Mammary epithelial cell (primary cell): ENCODE measurements around the gene ADAM12.

Experiments
- CTCF ChIP-seq, 2 donors: IDR thresholded peaks in 1 of 2; conservative IDR thresholded peaks in 1 of 2; 2 replicates each; pipeline ENCODE4 v1.5.1; 2011 to 2012; ENCODE audit warnings: inconsistent platforms in 2 of 2, low read length in 2 of 2, mild to moderate bottlenecking in 2 of 2, control low read depth in 1 of 2, low read depth in 1 of 2; ENCODE audit not compliant: insufficient read depth in 1 of 2; ENCODE audit errors: extremely low read depth in 1 of 2
- EZH2 ChIP-seq: IDR thresholded peaks from 2 replicates; pipeline ENCODE4 v1.6.1; 2012; ENCODE audit warnings: low read length, inconsistent platforms, borderline replicate concordance

DNA sequence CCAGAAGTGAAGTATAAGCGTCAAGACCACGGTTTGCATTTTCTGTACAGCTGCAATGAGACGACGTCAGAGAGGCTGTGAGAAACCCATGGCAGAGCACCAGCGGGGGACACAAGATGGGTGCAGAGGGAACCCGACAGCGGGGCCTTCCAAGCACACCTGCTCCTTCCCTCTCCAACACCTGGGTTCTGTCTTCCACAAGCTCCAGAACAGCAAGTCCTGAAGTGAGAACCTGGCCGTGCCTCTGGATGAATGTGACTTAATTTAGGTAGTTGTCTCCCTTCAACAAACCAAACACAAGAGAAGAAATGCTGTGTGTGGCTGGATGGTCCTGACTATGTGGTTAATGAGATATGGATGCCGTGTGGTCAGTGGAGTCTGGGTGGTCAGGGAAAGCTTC, 76.1 kb downstream of the ADAM12 start:
- TF ChIP-seq CTCF (conservative IDR thresholded peaks at IDR 0.05 in 1 of 2, IDR thresholded peaks at IDR 0.05 in 1 of 2; ENCODE audit: extremely low read depth in 1 of 2, insufficient read depth in 1 of 2, low read depth in 1 of 2, low read length in 2 of 2) (no peak), EZH2 (no peak)
